NCI-H345 (cell line): Measurements from ENCODE around the gene BEST2.

Source experiments
- DNase-seq: peaks from one replicate; lab custom pipeline; 2025; lab: John Stamatoyannopoulos, UW

Gene BEST2

DNA sequence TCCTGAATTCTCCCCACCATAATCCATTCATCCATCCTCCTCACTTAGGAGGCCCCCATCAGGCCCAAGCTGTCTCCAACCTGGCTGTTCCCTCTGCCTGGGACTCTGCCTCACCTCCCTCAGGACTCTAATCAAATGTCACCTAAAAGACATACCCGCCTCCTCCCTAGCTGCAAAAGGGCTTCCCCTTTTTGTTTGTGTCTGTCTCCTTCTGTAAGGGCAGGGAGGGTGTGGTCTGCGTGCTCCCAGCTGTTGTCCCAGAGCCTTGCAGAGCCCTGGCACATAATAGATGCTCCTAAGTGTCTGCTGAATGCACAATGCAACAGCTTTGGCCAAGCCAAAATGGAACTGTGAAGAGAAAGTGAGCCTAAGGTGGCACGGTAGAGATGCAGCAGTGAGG is 21.5 kb upstream of the BEST2 start:
- no peak for DNase-seq

DNA sequence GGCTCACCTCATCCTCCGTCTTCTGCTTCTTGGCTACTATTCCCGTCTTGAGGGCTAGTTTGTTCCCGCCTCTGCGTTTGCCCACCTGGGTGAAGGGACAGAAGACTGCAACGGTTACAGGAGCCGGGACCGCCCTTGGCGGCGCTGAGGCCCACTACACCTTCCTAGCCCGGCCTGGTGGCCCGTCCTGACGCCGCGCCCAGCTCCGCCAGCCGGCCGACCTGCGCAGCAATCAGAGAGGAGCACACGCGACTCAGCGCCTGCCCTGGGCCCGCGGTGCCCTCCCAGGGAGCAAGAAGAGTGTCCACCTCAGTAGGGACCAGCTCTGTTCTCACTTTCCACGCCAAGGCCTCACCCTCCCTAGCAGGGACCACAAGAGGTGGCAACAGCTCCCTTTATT is 20.3 kb upstream of the BEST2 start:
- no peak for DNase-seq

DNA sequence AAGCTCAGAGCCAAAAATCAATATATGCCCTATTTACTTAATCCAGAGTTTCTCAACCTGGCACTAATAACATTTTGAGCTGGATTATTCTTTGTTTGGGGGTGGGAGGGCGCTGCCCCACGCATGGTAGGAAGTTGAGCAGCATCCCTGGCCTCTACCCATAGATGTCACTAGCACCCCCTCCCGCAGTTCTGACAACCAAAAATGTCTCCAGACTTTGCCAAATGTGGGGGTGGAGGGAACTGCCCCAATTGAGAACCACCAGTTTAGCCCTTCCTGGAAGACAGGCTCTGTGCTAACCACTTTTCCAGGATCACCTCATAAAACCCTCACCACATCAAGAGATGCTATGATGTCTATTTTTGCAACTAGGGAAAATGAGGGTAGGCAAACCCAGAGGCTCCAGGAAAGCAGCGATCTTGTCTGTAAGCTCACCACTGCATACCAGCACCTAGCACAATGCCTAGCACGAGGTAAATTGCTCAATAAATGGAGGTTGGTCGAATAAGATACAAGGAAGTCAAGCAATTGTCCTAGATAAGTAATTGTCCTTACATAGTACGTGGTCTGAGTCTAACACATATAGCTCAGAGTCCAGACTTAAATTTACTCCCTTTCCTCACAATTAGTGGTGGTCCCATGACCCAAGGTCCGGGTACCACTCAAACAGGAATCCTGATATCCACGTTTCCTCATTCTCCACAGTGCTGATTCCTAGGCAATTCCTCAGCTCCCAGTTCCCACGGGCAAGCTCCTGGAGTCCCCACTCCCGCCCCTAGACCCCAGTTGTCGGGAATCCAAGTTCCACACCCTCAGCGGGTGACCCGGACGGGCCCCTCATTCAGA is 18.0 kb upstream of the BEST2 start:
- DNase-seq = no peak

DNA sequence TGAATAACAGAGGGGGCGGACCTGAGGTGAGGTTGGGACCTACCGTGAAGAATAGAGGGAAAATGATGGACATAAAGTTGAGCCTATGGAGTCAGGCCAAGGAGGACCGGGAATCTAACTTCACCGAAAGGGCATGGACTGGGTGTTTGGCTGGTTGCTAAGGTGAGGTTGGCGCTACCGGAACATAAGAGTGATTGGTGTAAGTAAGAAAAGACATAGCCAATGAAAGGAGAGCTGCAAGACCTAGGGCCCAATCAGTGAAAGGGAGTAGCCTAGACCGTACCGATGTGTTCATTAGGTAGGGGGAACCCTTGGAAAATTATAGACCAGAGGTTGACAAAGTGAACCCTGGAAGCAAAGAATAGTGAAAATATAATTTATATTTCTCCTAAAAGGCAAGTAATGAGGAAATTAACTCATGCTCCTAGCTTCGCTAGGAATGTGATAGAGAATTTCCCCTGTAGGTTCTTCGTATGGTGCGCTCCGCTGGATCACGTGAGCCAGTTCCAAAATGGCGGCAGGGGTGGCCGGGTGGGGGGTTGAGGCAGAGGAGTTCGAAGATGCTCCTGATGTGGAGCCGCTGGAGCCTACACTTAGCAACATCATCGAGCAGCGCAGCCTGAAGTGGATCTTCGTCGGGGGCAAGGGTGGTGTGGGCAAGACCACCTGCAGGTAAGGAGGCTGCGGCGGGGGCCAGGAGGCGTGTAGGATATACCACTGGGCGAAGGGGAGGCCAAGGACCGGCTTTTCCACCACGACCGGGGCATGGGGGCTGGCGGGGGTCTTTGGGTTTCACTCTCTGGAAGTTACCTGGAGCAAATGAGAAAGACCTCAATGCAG is 14.4 kb upstream of the BEST2 start, which contains the start of gene GET3:
Gene GET3 (plus strand): TSS at position 503 of the 840 bp plus-strand sequence. CDS start 9 bp downstream, at position 512.
- peak; percentile 92 for DNase-seq

DNA sequence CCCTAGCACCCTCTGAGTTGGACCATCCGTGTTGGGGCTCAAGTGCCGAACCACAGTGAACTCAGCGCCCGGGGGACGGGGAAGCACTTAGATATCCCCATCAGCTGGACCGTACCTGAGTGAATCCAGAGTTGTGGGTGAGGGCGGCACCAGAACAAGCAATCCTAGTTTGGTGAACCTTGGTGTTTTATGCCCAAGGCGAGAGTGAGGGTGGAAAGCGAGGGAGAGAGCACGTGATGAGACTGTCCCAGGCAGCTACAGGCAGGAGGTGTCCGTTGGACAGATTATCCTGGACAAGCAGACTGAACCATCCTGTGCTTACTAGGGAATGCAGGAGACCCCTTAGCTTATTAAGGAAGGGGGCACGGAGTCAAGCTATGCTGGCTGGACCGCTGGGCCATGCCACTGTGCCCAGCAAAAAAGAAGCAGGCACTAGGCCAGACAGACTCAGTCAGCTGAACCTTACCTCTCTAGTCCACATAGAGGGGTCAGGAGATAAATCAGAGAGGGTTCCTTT is 13.7 kb upstream of the BEST2 start:
- DNase-seq = no peak

DNA sequence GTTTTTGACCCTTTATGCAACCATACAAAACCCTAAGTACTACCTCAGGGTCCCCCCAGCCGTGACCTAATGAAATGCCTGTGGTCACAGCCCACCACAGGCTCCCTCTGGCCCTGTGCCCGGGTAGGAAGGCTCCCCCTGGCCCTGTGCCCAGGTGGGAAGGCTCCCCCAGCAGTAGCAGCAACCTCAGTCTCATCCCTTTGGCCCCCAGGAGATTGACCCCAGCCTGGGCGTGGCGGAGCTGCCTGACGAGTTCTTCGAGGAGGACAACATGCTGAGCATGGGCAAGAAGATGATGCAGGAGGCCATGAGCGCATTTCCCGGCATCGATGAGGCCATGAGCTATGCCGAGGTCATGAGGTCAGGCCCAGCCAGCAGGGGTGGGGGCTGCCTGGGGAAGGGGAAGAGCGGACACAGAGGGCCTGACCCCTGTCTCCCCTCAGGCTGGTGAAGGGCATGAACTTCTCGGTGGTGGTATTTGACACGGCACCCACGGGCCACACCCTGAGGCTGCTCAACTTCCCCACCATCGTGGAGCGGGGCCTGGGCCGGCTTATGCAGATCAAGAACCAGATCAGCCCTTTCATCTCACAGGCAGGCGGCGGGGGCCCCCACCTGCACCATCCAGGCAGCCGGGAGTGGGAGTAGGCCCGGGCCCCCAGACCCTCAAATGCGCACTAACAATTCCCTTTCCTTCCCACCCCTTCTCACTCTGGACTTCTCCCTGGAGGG is 6.3 kb upstream of the BEST2 start:
- DNase-seq = no peak

DNA sequence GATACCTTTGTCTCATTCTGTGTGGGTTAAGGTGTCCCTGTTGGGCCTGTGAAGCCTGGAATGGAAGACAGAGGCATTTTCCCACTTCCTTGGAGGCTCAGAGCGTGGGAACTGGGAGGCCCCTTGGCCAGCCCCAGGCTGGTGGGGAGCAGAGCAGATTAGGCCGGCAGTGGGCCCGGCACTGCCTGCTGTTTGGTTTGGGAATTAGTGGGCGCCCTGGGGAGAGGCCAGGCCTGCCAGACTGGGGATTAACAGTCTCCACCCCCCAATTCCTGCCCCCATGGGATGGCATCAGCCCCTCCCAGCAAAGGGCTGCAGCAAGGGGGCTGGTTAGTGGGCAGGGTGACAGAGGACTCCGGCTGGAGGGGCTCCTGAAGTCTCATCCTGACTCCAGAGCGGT is 3.1 kb upstream of the BEST2 start:
- no peak for DNase-seq

DNA sequence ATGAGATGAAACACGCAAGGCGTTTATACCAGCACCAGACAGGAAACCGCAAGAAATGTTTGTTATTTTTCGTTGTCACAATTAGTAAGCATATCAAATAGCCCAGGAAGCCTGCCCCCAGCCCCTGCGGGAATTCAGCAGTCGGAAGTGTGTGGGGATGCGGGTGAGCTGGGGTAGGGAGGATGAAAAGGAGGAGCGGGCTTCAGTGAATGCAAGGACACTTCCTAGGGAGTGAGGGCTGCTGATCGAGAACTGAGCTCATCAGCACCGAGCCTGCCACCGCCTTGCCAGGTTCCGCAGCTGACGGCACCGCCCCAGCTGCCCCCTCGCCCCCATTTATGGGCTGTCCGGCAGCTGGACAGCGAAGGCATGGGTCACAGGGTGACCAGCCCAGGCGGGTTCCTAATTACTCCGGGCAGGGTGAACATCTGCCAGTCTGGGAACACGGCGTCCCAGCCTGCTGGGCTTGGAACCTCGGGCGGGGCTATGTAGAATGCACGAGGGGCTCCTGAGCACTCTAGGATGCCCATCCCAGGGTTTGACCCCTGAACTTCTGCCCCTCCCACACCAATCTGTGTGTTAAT is 1.6 kb upstream of the BEST2 start:
- DNase-seq = no peak

DNA sequence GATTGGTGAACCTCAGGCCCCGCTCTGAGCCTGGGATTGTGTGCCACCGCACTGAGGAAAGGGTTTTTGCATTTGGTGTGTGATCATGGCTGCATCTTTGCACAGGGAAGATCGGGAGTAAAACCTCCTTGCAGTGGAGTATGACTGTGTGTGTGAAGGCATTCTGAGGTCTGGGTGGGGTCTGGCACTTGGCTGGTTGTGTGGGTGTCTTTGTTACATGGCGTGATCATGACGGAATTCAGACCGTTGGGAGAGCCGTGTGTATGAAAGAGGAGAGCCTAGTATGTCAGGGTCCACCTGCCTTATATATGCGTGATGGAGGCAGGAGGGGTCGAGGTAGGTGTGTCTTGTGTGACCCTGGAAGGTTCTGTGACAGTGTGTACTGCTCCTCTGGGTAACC is 740 bp upstream of the BEST2 start:
- no peak for DNase-seq

DNA sequence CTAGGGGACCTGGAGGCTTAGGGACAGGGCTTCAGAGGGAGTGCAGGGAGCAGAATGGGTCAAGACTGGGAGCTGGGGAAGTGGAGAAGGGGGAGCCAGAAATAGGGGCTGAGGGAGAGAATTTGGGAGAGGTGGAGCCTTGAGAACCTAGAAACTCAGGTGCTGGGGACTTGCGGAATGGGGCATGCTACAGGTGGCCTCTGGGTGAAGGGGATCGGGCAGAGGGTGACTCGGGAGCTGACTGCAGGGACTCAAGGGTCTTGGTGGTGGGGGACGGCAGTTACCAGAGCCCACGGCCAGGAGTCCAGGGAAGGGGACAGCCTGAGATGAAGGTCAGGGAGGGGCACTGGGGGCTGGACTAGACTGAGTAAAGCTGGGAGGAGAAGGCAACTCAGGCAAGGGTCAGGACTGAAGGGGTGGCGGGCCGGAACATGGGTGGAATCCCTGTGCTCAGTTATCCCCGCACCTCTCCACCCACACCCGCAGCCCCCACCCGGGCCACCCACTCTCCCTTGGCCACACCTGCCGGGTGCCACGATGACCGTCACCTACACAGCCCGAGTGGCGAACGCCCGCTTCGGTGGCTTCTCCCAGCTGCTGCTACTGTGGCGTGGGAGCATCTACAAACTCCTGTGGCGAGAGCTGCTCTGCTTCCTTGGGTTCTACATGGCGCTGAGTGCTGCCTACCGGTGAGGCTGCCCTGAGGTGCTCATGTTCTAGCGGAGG is 628 bp downstream of the BEST2 start:
- no peak for DNase-seq

DNA sequence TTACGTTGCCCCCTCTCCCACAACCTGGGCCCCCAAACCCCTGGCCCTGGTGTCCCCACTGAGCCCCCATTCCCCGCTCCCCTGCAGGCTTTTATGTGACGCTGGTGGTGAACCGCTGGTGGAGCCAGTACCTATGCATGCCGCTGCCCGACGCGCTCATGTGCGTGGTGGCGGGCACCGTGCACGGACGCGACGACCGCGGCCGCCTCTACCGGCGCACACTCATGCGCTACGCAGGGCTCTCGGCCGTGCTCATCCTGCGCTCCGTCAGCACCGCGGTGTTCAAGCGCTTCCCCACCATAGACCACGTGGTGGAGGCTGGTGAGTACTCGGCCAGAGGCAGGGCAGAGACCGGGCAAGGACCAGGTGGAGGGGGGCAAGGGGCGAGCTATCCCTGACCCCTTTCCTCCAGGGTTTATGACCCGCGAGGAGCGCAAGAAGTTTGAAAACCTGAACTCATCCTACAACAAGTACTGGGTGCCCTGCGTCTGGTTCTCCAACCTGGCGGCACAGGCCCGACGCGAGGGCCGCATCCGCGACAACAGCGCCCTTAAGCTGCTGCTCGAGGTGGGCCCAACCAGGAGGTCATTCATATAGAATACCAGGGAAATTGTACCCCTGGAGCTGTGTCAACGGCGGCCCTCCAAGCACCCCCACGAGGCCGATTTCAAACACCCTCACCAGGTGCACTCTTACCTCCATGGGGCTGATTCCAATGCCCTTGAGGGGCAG is 3.0 kb downstream of the BEST2 start:
- no peak for DNase-seq

DNA sequence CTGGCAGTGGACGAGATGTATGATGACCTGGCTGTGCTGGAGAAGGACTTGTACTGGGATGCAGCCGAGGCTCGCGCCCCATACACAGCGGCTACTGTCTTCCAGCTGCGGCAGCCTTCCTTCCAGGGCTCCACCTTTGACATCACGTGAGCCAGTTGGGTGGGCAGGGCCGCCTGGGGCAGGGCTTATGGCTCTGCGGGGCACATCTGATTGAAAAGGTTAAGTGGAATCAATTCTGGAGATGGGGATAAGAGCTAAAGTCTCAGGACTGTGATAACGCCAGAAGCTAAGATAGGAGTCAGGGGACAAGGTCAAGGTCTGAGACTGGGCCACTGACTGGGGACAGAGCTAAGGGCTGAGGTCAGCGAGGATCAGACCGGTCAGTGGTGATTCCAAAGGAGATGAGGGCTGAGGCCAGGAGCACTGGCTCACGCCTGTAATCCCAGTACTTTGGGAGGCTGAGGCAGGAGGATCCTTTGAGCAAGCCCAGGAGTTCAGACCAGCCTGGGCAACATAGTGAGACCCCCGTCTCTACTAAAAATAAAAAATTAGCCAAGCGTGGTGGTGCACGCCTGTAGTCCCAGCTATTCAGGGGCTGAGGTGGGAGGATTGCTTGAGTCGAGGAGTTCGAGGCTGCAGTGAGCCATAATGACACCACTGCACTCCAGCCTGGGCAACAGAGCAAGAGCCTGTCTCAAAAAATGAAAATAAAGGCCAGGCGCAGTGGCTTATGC is 4.7 kb downstream of the BEST2 start:
- DNase-seq = no peak

DNA sequence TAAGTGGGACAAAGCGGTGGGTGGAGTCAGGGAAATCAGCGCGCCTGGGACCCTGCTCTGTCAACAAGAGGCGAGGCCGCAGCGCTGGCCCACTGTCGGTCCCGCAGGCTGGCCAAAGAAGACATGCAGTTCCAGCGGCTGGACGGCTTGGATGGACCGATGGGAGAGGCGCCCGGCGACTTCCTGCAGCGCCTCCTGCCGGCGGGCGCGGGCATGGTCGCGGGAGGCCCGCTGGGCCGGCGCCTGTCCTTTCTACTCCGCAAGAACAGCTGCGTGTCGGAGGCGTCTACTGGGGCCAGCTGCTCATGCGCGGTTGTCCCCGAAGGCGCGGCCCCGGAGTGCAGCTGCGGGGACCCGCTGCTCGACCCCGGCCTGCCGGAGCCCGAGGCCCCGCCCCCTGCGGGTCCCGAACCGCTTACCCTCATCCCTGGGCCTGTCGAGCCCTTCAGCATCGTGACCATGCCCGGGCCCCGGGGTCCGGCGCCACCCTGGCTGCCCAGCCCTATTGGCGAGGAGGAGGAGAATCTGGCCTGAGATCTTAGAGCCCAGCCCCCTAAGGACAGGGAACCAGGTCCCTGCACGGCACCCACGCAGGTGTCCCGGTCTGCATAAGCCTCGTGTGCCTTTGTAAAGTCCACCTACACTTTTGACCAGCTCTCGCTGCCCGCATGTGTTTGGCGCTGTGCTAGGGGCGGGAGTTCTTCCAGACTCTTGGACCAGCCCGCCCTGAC is 6.1 kb downstream of the BEST2 start:
- DNase-seq = peak; percentile 32

DNA sequence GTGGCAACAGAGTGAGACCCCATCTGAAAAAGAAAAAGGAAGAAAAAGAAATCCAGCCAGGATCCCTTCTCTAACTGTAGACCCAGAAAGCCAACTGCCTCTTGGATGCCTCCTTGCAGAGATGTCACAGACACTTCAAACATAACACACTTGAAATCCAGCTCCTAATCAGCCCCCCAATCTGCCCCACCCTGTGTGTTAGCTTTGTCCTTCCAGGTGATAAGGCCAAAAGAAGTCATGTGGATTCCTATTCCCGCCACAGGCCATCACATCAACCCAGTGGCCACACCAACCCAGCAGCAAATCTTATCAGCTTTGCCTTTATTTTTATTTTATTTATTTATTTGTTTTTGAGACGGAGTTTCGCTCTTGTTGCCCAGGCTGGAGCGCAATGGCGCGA is 8.1 kb downstream of the BEST2 start:
- no peak for DNase-seq

DNA sequence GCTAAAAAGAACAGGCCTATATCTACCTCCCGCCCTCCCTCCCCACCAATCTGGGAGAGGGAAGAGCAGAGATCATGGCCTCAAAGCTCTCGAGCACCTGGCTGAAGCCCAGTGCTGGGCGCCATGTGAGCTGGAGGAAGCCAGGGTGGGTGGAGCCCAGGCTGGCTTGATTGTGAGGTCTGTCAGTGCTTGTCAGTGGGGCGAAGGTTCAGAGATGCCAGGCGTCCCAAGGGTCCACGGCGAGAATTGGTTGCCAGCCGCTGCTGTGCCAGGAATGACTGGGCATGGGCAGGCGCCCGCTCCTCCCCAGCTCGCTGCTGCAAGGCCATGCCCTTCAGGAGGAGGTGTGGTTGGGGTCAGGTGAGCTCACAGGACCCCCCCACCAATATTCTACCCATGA is 11.5 kb downstream of the BEST2 start:
- no peak for DNase-seq

DNA sequence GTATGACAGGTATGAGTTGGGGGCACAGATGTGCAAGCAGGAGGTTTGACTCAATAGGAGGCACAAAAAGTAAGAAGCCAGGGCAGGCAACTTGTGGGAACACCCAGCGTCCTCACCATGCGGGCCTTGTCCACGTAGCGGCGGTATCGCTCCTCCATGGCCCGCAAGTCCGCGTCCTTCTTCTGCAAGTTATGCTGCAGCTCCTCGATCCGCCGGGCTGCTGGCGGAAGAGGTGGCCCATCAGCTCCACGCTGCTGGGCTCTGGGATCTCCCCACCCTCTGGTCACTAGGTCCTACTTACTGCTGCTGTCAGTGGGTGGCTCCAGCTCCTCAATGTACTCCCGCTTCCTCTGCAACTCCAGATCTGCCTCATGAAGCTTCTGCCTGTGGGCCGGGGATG is 13.1 kb downstream of the BEST2 start:
- DNase-seq = no peak

DNA sequence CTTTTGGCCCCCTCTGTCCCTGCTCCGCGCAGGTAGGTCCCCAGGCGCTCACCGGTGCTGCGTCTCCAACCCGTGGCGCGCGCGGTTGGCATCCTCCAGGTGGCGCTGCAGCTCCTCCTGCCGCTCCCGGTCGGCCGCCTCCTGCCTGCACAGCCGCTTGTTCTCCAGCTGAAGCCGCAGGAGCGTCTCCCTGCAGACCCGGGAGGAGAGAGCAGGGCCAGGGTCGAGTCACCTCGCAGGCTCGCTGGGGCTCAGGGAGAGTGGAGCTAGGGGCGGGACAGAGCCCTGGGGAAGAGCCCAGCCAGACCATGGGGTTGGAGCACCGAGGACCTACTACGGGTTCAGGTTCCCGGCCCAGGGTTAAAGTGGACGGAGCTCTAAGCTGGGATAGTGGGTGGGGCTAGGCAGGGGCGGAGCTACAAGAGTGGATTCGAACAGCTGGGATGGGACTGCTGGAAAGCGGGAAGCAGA is 14.5 kb downstream of the BEST2 start:
- DNase-seq = no peak

DNA sequence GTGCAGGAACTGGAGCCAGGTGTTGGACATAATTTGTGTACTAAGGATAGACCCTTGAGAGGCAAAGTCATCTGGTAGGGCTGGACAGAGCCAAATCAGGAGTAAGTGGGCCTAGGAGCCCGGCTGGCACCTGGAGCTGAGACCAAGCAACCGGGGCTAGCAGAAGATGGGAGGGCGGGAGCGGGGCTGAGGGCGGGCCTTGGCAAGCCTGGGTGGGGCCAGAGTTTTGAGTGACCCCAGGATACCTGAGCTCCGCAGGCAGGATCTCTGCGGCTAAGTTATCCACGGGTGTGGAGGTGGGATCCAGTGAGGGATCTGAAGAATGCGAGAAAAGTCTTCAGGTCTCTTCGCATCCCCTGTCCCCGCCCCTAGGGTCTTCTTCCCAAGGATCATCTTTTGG is 15.6 kb downstream of the BEST2 start:
- no peak for DNase-seq

DNA sequence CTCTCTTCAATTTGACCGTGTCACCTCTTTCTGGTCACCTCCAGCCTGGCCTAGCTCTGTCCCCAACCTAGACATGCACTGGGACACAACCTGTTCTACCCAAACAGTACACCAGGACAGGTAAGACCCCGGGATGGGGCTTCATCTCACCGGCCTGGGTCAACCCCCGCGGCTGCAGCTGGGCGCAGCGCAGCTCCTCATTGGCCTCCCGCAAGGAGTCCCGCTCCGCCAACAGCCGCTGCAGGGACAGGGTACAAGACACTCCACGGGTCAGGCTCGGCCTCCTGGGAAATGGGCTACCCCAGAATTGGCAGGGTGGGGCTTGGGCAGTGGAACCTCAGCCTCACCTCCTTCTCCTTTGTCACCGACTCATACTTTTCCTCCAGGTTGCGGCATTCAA is 16.1 kb downstream of the BEST2 start:
- no peak for DNase-seq
